Breast epithelium (tissue), 4 donors: ENCODE data around the gene XYLT1. TPM values are rescaled to one million over a fixed set of nuclear protein-coding genes. Genes with fewer than 3 reads are reported as not detected.
A peak's percentile ranks its signal among the peaks of the same experiment; 100 is the strongest.

Experiments used
- DNase-seq, 2 donors: peaks; one replicate each; pipeline ENCODE4 v3.0.0-alpha.2; 2019; ENCODE audit warnings: low spot score in 2 of 2
- H3K27ac ChIP-seq, 2 donors: fragments of 200-600 bp; sonication (generic) in 1 of 2; one replicate each; pipeline ENCODE4 v1.5.1; 2016 to 2019; ENCODE audit warnings: mild to moderate bottlenecking in 1 of 2
- H3K27me3 ChIP-seq, 2 donors: fragments of 200-600 bp; sonication (generic) in 1 of 2; one replicate each; pipeline versions ENCODE4 v1.5.1 to v1.6.0; 2017 to 2019; ENCODE audit warnings: control low read depth in 1 of 2, mild to moderate bottlenecking in 1 of 2
- H3K36me3 ChIP-seq: fragments of 200-600 bp; one replicate; pipeline ENCODE4 v1.5.1; 2019
- H3K4me1 ChIP-seq, 2 donors: fragments of 200-600 bp; sonication (generic); one replicate each; pipeline ENCODE4 v1.5.1; 2016 to 2019; ENCODE audit warnings: control low read depth in 1 of 2
- H3K4me3 ChIP-seq, 3 donors: fragments of 200-600 bp; sonication (generic); 1 replicate in 2 of 3; 2 replicates in 1 of 3; pipeline ENCODE4 v1.5.1; 2016 to 2019; ENCODE audit warnings: mild to moderate bottlenecking in 3 of 3, moderate library complexity in 2 of 3
- H3K9me3 ChIP-seq, 2 donors: fragments of 200-600 bp; sonication (generic) in 1 of 2; one replicate each; pipeline ENCODE4 v1.5.1; 2016 to 2019; ENCODE audit warnings: control low read depth in 1 of 2
- CTCF ChIP-seq, 3 donors: fragments of 450-650 bp; IDR thresholded peaks; one replicate each; pipeline ENCODE4 v1.5.1; 2016 to 2017; ENCODE audit warnings: antibody characterized with exemption in 3 of 3, mild to moderate bottlenecking in 3 of 3, moderate library complexity in 3 of 3
- POLR2A ChIP-seq: fragments of 450-650 bp; IDR thresholded peaks from one replicate; pipeline ENCODE4 v1.6.1; 2016; ENCODE audit warnings: antibody characterized with exemption, mild to moderate bottlenecking, moderate library complexity
- POLR2AphosphoS5 ChIP-seq, 3 donors: sonication (generic); formaldehyde crosslinking; IDR thresholded peaks; one replicate each; pipeline ENCODE4 v1.6.1; 2017; ENCODE audit warnings: antibody characterized with exemption in 3 of 3
- intact Hi-C: fragments of 100-400 bp; cut with DNase I; formaldehyde crosslinking; loops from one replicate; pipeline ENCODE4 v1.15.1; 2023; ENCODE audit warnings: low total_unique reads
- total RNA-seq, 3 donors: library from RNA; depleted of rRNA; stranded (reverse); fragments of >200 nt; gene quantifications; one replicate each; pipeline ENCODE4 v1.1.0, GENCODE V29; 2016

Gene XYLT1
- total RNA-seq, 3 donors from 2014 or later: 11.9 to 32.8 (median 13.8) TPM

- no peak for TF ChIP-seq POLR2AphosphoS5 (IDR thresholded peaks at IDR 0.05)
- no peak for TF ChIP-seq CTCF (IDR thresholded peaks at IDR 0.05)
- no peak for TF ChIP-seq POLR2A
- no peaks in the 10 kb centered on the region for H3K4me1 ChIP-seq
- no peak for DNase-seq
Observed at GRCh38 chr16:17329391-17329790, 141.4 kb downstream of the XYLT1 start.

DNA sequence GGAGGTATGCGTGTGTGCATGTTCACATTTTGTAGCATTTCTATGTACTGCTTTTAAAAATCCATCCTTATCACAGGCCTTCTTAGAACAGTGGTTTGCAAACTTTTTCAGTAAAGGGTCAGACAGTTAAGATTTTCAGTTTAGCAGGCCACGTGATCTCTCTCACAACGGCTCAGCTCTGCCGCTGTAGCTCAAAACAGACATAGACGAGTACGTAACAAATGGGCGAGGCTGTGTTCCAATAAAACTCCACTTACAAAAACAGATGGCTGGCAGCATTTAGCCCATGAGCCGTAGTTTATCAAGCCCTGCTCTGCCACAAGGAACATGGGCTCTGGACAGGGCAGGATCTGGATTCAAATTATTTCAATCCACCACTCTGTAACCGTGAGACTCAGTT lies 141.8 kb downstream of the XYLT1 start:
- no peak for DNase-seq
- Histone ChIP-seq H3K4me3 (no peak overlapping the region), H3K4me1 (no peaks in the 10 kb centered on the region), H3K9me3 (no peaks in the 10 kb centered on the region), H3K27ac (peak overlapping the region in 1 of 2 donors; percentile 66), H3K27me3 (no peaks in the 10 kb centered on the region), H3K36me3 (no peaks in the 10 kb centered on the region)
- intact Hi-C loops: no loop called here
- no peak for TF ChIP-seq POLR2AphosphoS5 (IDR thresholded peaks at IDR 0.05)
- TF ChIP-seq POLR2A: no peak
- TF ChIP-seq CTCF (IDR thresholded peaks at IDR 0.05): no peak

More at GRCh38 chr16:17329391-17329790, 141.4 kb downstream of the XYLT1 start:
- Histone ChIP-seq H3K4me3 (no peak overlapping the region), H3K36me3 (no peaks in the 10 kb centered on the region), H3K9me3 (no peaks in the 10 kb centered on the region), H3K27me3 (no peaks in the 10 kb centered on the region), H3K27ac (no peak overlapping the region)
- intact Hi-C loops: no loop called here

- Histone ChIP-seq H3K4me1 (no peaks in the 10 kb centered on the region), H3K36me3 (no peaks in the 10 kb centered on the region), H3K9me3 (no peaks in the 10 kb centered on the region), H3K27ac (no peak overlapping the region), H3K4me3 (no peak overlapping the region), H3K27me3 (no peaks in the 10 kb centered on the region)
- intact Hi-C loops: no loop called here
- TF ChIP-seq POLR2A (no peak), CTCF (IDR thresholded peaks at IDR 0.05) (no peak), POLR2AphosphoS5 (IDR thresholded peaks at IDR 0.05) (no peak)
- DNase-seq: no peak
Observed at GRCh38 chr16:17327664-17328335, 143.0 kb downstream of the XYLT1 start.

DNA sequence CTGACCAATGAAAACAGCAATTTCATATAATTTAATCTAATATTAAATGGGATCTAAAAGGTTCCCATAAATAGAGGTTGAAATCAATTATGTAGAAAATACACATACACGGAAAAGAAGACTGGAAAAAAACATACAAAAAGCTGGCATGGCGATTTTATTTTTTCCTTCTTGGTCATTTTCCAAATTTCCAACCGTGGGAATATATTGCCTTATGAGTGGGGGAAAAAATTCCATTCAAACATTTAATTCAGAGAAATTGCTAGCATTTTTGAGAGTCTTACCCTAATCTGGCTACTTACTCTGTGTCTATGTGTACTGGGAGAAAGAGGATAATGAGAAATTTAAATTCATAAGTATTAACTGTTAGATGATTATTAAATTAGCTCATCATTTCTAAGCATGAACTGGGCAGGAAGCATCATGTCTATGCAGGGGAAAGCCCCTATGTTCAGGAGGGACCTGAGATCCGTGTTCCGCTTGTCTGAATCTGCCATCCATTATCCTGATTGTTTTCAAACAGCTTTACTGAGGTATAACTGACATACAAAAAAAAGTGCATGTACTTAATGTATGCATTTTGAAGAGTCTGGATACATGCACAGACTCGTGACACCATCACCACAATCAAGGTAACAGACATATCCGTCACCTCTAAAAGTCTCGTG lies 145.2 kb downstream of the XYLT1 start:
- Histone ChIP-seq H3K4me1 (no peaks in the 10 kb centered on the region), H3K27ac (no peak overlapping the region), H3K27me3 (no peaks in the 10 kb centered on the region), H3K9me3 (no peaks in the 10 kb centered on the region), H3K36me3 (no peaks in the 10 kb centered on the region), H3K4me3 (no peak overlapping the region)
- DNase-seq: no peak
- TF ChIP-seq POLR2A: no peak
- no peak for TF ChIP-seq POLR2AphosphoS5 (IDR thresholded peaks at IDR 0.05)
- no peak for TF ChIP-seq CTCF (IDR thresholded peaks at IDR 0.05)
- intact Hi-C loops: no loop called here

- TF ChIP-seq CTCF (IDR thresholded peaks at IDR 0.05) (no peak), POLR2AphosphoS5 (IDR thresholded peaks at IDR 0.05) (no peak), POLR2A (no peak)
- no peak overlapping the region for H3K4me3 ChIP-seq
- no peaks in the 10 kb centered on the region for H3K4me1 ChIP-seq
- no peaks in the 10 kb centered on the region for H3K36me3 ChIP-seq
- DNase-seq: no peak
- H3K27me3 ChIP-seq: no peaks in the 10 kb centered on the region
- intact Hi-C loops: no loop called here
- H3K27ac ChIP-seq: no peak overlapping the region
- no peaks in the 10 kb centered on the region for H3K9me3 ChIP-seq
Observed at GRCh38 chr16:17324451-17324850, 146.3 kb downstream of the XYLT1 start.
